Astrocyte (in vitro differentiated cells and primary cell): Measurements from ENCODE around the gene RTN4IP1. TPM values are rescaled to one million over a fixed set of nuclear protein-coding genes. Genes with fewer than 3 reads are reported as not detected.
"Not testable (repeated sequence)": the region's sequence is repeated elsewhere in the genome, so short reads cannot be mapped to it uniquely, and the experiment has no call there.

Source experiments
- DNase-seq: peaks from one replicate; pipeline ENCODE4 v3.0.0-alpha.2; 2010; ENCODE audit warnings: low read depth
- FAIRE-seq: peaks from 2 replicates; lab custom pipeline; 2011; peaks lifted over from hg19 to GRCh38; lab: Jason Lieb, UNC
- H2AFZ ChIP-seq: 2 replicates; pipeline ENCODE4 v1.6.0; 2012; ENCODE audit warnings: low read depth, low read length, inconsistent platforms
- H3K27ac ChIP-seq: 2 replicates; pipeline ENCODE4 v1.5.1; 2011; ENCODE audit warnings: low read depth, low read length, inconsistent platforms
- H3K27me3 ChIP-seq: 2 replicates; pipeline ENCODE4 v1.6.0; 2011; ENCODE audit warnings: low read length, inconsistent platforms; ENCODE audit not compliant: insufficient read depth
- H3K36me3 ChIP-seq: 2 replicates; pipeline ENCODE4 v1.5.1; 2011; ENCODE audit warnings: low read length, inconsistent platforms; ENCODE audit not compliant: insufficient read depth
- H3K4me1 ChIP-seq: 2 replicates; pipeline ENCODE4 v1.5.1; 2011; ENCODE audit warnings: low read length, inconsistent platforms; ENCODE audit not compliant: insufficient read depth
- H3K4me2 ChIP-seq: 2 replicates; pipeline ENCODE4 v1.6.0; 2012; ENCODE audit warnings: low read length, inconsistent platforms
- H3K4me3 ChIP-seq: 2 replicates; pipeline ENCODE4 v1.5.1; 2011; ENCODE audit warnings: low read depth, mild to moderate bottlenecking, low read length, inconsistent platforms; ENCODE audit not compliant: insufficient read depth
- H3K79me2 ChIP-seq: 2 replicates; pipeline ENCODE4 v1.6.0; 2012; ENCODE audit warnings: mild to moderate bottlenecking, low read length, inconsistent platforms; ENCODE audit not compliant: insufficient read depth
- H3K9ac ChIP-seq: 2 replicates; pipeline ENCODE4 v1.6.0; 2012; ENCODE audit warnings: mild to moderate bottlenecking, low read length, inconsistent platforms
- H3K9me3 ChIP-seq: 2 replicates; pipeline ENCODE4 v1.5.1; 2012; ENCODE audit warnings: low read depth, mild to moderate bottlenecking, low read length, inconsistent platforms; ENCODE audit not compliant: insufficient read depth
- H4K20me1 ChIP-seq: 2 replicates; pipeline ENCODE4 v1.6.0; 2012; ENCODE audit warnings: low read length, inconsistent platforms; ENCODE audit not compliant: insufficient read depth
- H3K27ac Mint-ChIP-seq: one replicate; pipeline ENCODE4 v1.8.0; 2021; ENCODE audit warnings: mild to moderate bottlenecking, mixed read lengths; ENCODE audit not compliant: unreplicated experiment
- H3K27me3 Mint-ChIP-seq: one replicate; pipeline ENCODE4 v1.8.0; 2021; ENCODE audit warnings: low read depth, mixed read lengths; ENCODE audit not compliant: unreplicated experiment
- H3K36me3 Mint-ChIP-seq: one replicate; pipeline ENCODE4 v1.8.0; 2021; ENCODE audit warnings: low read depth, mixed read lengths; ENCODE audit not compliant: unreplicated experiment
- H3K4me1 Mint-ChIP-seq: one replicate; pipeline ENCODE4 v1.8.0; 2021; ENCODE audit warnings: low read depth, mixed read lengths; ENCODE audit not compliant: unreplicated experiment
- H3K4me3 Mint-ChIP-seq: one replicate; pipeline ENCODE4 v1.8.0; 2021; ENCODE audit warnings: mild to moderate bottlenecking, moderate library complexity, mixed read lengths; ENCODE audit not compliant: unreplicated experiment
- H3K9me3 Mint-ChIP-seq: one replicate; pipeline ENCODE4 v1.8.0; 2021; ENCODE audit warnings: mild to moderate bottlenecking, mixed read lengths; ENCODE audit not compliant: unreplicated experiment
- CTCF ChIP-seq: IDR thresholded peaks from 2 replicates; pipeline ENCODE4 v1.5.1; 2011; ENCODE audit warnings: low read depth, mild to moderate bottlenecking, inconsistent platforms, low read length, moderate library complexity; ENCODE audit not compliant: insufficient read depth
- EZH2 ChIP-seq: IDR thresholded peaks from 2 replicates; pipeline ENCODE4 v1.6.1; 2012; ENCODE audit warnings: mild to moderate bottlenecking, low read length, inconsistent platforms; ENCODE audit not compliant: insufficient read depth
- total RNA-seq: library from RNA; stranded (reverse); gene quantifications from 2 replicates; pipeline ENCODE4 v1.2.1, GENCODE V29; 2021

Gene RTN4IP1
- total RNA-seq, 1 donor from 2014 or later: 5.3 TPM

- peak; percentile 60 for FAIRE-seq
- Mint-ChIP-seq H3K36me3 (no peaks in the 10 kb centered on the region), H3K4me3 (no peak overlapping the region)
These were observed 67.5 kb downstream of the RTN4IP1 start for GRCh38 chr6:106561686-106562405.

DNA sequence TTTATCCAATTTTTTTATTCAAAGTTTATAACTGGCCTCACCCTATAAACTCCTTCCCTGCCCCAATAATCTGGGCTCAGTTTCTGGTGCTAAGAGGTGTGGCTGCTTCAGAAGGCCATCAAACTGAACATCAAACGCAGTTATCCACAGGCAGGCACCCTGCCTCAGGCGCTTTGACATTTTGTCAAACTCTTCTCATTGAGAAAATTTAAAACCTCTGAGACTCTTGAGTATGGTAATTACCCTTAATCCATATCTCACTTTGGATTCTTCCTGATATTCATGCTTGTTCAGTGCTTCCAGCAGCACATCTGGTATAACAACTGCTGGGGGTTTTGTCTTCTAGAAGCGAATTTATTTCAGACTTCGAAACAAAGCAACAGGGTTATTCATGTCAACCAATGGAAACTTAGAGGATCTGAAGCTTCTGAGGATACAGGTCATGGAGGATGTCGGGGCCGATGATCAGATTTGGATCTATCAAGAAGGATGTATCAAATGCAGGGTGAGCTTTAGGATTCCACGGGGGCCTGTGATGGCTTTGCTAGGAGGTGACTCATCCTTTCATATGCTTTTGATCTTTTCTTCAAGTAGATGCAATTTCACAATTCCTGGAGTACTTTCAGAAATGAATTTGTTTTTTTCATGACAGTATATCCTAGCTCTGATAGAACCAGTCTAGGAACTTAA is 68.2 kb downstream of the RTN4IP1 start:
- H3K4me2 ChIP-seq: no peak overlapping the region
- H2AFZ ChIP-seq: no peak overlapping the region
- no peaks in the 10 kb centered on the region for H3K9me3 Mint-ChIP-seq
- H3K4me1 ChIP-seq: peaks cover 7% of the 10 kb centered on the region
- FAIRE-seq: no peak
- no peak overlapping the region for H3K9ac ChIP-seq
- H3K36me3 ChIP-seq: no peaks in the 10 kb centered on the region
- TF ChIP-seq CTCF (no peak), EZH2 (no peak)
- H3K4me3 Mint-ChIP-seq: no peak overlapping the region
- H3K27me3 Mint-ChIP-seq: no peaks in the 10 kb centered on the region
- DNase-seq: peak; percentile 51
- H3K27ac ChIP-seq: no peak overlapping the region
- no peak overlapping the region for H3K4me3 ChIP-seq
- H4K20me1 ChIP-seq: no peaks in the 10 kb centered on the region
- peaks cover 9% of the 10 kb centered on the region for H3K4me1 Mint-ChIP-seq
- H3K27ac Mint-ChIP-seq: no peak overlapping the region
- no peaks in the 10 kb centered on the region for H3K36me3 Mint-ChIP-seq
- H3K9me3 ChIP-seq: no peaks in the 10 kb centered on the region
- no peaks in the 10 kb centered on the region for H3K79me2 ChIP-seq
- H3K27me3 ChIP-seq: no peaks in the 10 kb centered on the region

More at GRCh38 chr6:106561686-106562405, 67.5 kb downstream of the RTN4IP1 start:
- H3K4me1 ChIP-seq: peaks cover 7% of the 10 kb centered on the region
- DNase-seq: no peak
- no peaks in the 10 kb centered on the region for H3K9me3 ChIP-seq
- no peaks in the 10 kb centered on the region for H3K36me3 ChIP-seq
- peak overlapping the region; percentile 2 for H3K4me2 ChIP-seq
- no peaks in the 10 kb centered on the region for H4K20me1 ChIP-seq
- no peak overlapping the region for H3K9ac ChIP-seq
- Mint-ChIP-seq H3K9me3 (no peaks in the 10 kb centered on the region), H3K27ac (no peak overlapping the region), H3K4me1 (peaks cover 9% of the 10 kb centered on the region), H3K27me3 (no peaks in the 10 kb centered on the region)
- H3K4me3 ChIP-seq: no peak overlapping the region
- H3K27me3 ChIP-seq: no peaks in the 10 kb centered on the region
- no peaks in the 10 kb centered on the region for H3K79me2 ChIP-seq
- no peak overlapping the region for H2AFZ ChIP-seq
- no peak for TF ChIP-seq CTCF
- no peak for TF ChIP-seq EZH2
- no peak overlapping the region for H3K27ac ChIP-seq

DNA sequence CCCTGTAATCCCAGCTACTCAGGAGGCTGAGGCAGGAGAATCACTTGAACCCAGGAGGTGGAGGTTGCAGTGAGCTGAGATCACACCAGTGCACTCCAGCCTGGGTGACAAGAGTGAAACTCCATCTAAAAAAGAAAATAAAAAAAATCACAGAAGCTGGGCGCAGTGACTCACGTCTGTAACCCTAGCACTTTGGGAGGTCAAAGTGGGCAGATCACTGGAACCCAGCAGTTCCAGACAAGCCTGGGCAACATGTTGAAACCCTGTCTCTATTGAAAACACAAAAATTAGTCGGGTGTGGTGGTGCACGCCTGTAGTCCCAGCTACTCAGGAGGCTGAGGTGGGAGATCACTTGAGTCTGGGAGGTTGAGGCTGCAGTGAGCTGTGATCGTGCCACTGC is 69.6 kb downstream of the RTN4IP1 start:
- H3K27ac Mint-ChIP-seq, H3K9me3 ChIP-seq, H4K20me1 ChIP-seq, H3K4me3 ChIP-seq, H3K27me3 ChIP-seq, H3K4me2 ChIP-seq, H3K4me3 Mint-ChIP-seq, DNase-seq, H3K4me1 ChIP-seq, H3K27ac ChIP-seq, H2AFZ ChIP-seq, H3K36me3 ChIP-seq, H3K4me1 Mint-ChIP-seq, FAIRE-seq, H3K9ac ChIP-seq, H3K79me2 ChIP-seq, H3K36me3 Mint-ChIP-seq, H3K9me3 Mint-ChIP-seq, H3K27me3 Mint-ChIP-seq: not testable (repeated sequence)
